Activated B cell treated with CpG ODN at 0.5 μM for 24 hours (primary cell): ENCODE results near the gene KCNMB2. TPM values are rescaled to one million over a fixed set of nuclear protein-coding genes. Genes with fewer than 3 reads are reported as not detected.

ENCODE experiments used
- ATAC-seq: fragments of 200-7000 bp; cut with Tn5 transposase; one replicate; pipeline ENCODE4 v1.10.0; 2021; ENCODE audit warnings: low read depth, mild to moderate bottlenecking, moderate library complexity
- CTCF ChIA-PET: fragments of 350-600 bp; sonication (Branson Sonifier 250); formaldehyde crosslinking; loops from one replicate; lab custom pipeline; 2021; ENCODE audit warnings: antibody characterized with exemption; lab: Charles Lee
- POLR2A ChIA-PET: fragments of 350-600 bp; sonication (Branson Sonifier 250); formaldehyde crosslinking; loops from one replicate; lab custom pipeline; 2021; ENCODE audit warnings: antibody characterized with exemption; lab: Charles Lee
- DNase-seq: peaks from one replicate; pipeline ENCODE4 v3.0.0; 2022
- H3K27ac Mint-ChIP-seq: one replicate; pipeline ENCODE4 v1.8.0; 2020; ENCODE audit warnings: mixed read lengths
- H3K27me3 Mint-ChIP-seq: one replicate; pipeline ENCODE4 v1.8.0; 2021; ENCODE audit warnings: mixed read lengths
- H3K36me3 Mint-ChIP-seq: one replicate; pipeline ENCODE4 v1.8.0; 2021; ENCODE audit warnings: low read depth, mixed read lengths
- H3K4me1 Mint-ChIP-seq: one replicate; pipeline ENCODE4 v1.8.0; 2021; ENCODE audit warnings: mixed read lengths
- H3K4me3 Mint-ChIP-seq: one replicate; pipeline ENCODE4 v1.8.0; 2020; ENCODE audit warnings: mild to moderate bottlenecking, mixed read lengths
- H3K9me3 Mint-ChIP-seq: one replicate; pipeline ENCODE4 v1.8.0; 2020; ENCODE audit warnings: mixed read lengths
- CTCF ChIP-seq: fragments of 200-600 bp; IDR thresholded peaks from one replicate; pipeline ENCODE4 v1.8.0; 2022; ENCODE audit warnings: antibody characterized with exemption, mild to moderate bottlenecking
- intact Hi-C: fragments of 100-400 bp; cut with micrococcal nuclease; formaldehyde crosslinking; loops from one replicate; pipeline ENCODE4 v1.15.1; 2024
- total RNA-seq: library from RNA; stranded (reverse); gene quantifications from 2 replicates; pipeline ENCODE4 v1.2.3, GENCODE V29; 2022

The KCNMB2 gene
- total RNA-seq, 1 donor from 2014 or later: not detected

GRCh38 chr3:178844916-178845315 lies 308.7 kb downstream of the KCNMB2 start:
- no peak for TF ChIP-seq CTCF
- Mint-ChIP-seq H3K27ac (no peak overlapping the region), H3K4me3 (no peak overlapping the region), H3K9me3 (peaks cover 8% of the 10 kb centered on the region), H3K4me1 (no peaks in the 10 kb centered on the region), H3K36me3 (no peaks in the 10 kb centered on the region), H3K27me3 (no peaks in the 10 kb centered on the region)
- ATAC-seq (no peak), DNase-seq (no peak)
- POLR2A ChIA-PET: no interaction called here
- CTCF ChIA-PET: no interaction called here
- intact Hi-C loops: no loop called here

- no peak for DNase-seq
- intact Hi-C loops: no loop called here
- POLR2A ChIA-PET: no interaction called here
- no peaks in the 10 kb centered on the region for H3K4me1 Mint-ChIP-seq
- ATAC-seq: no peak
- no peak for TF ChIP-seq CTCF
- H3K27ac Mint-ChIP-seq: no peak overlapping the region
- no peaks in the 10 kb centered on the region for H3K36me3 Mint-ChIP-seq
- peaks cover 5% of the 10 kb centered on the region for H3K9me3 Mint-ChIP-seq
- H3K4me3 Mint-ChIP-seq: no peak overlapping the region
- no peaks in the 10 kb centered on the region for H3K27me3 Mint-ChIP-seq
- CTCF ChIA-PET: no interaction called here
These were observed 309.3 kb downstream of the KCNMB2 start for GRCh38 chr3:178845420-178846118.

- intact Hi-C loops: no loop called here
- CTCF ChIA-PET: no interaction called here
- ATAC-seq (no peak), DNase-seq (no peak)
- no peak overlapping the region for H3K27ac Mint-ChIP-seq
- no peaks in the 10 kb centered on the region for H3K4me1 Mint-ChIP-seq
- TF ChIP-seq CTCF: no peak
- H3K36me3 Mint-ChIP-seq: no peaks in the 10 kb centered on the region
- no peaks in the 10 kb centered on the region for H3K9me3 Mint-ChIP-seq
- H3K4me3 Mint-ChIP-seq: no peak overlapping the region
- H3K27me3 Mint-ChIP-seq: peaks cover 2% of the 10 kb centered on the region
- POLR2A ChIA-PET: no interaction called here
These were observed 311.0 kb downstream of the KCNMB2 start for GRCh38 chr3:178847190-178847589.

- Mint-ChIP-seq H3K4me3 (no peak overlapping the region), H3K4me1 (no peaks in the 10 kb centered on the region), H3K36me3 (no peaks in the 10 kb centered on the region), H3K9me3 (no peaks in the 10 kb centered on the region), H3K27me3 (peaks cover 2% of the 10 kb centered on the region), H3K27ac (no peak overlapping the region)
- intact Hi-C loops: no loop called here
- DNase-seq (no peak), ATAC-seq (no peak)
- CTCF ChIA-PET: no interaction called here
- TF ChIP-seq CTCF: no peak
- POLR2A ChIA-PET: no interaction called here
These were observed 313.1 kb downstream of the KCNMB2 start for GRCh38 chr3:178849199-178849910.

GRCh38 chr3:178850450-178851190 lies 314.4 kb downstream of the KCNMB2 start:
- intact Hi-C loops: no loop called here
- Mint-ChIP-seq H3K36me3 (no peaks in the 10 kb centered on the region), H3K9me3 (no peaks in the 10 kb centered on the region), H3K27me3 (peaks cover 2% of the 10 kb centered on the region), H3K4me3 (no peak overlapping the region), H3K4me1 (no peaks in the 10 kb centered on the region), H3K27ac (no peak overlapping the region)
- ATAC-seq: no peak
- TF ChIP-seq CTCF: no peak
- no peak for DNase-seq
- ChIA-PET POLR2A (no interaction called here), CTCF (no interaction called here)
